ENCODE measurements around the gene POLR3H.

Gene POLR3H

GRCh38 chr22:41499624-41500280, 44.5 kb downstream of the POLR3H start:
- peaks cover 90% of the 10 kb centered on the region for H3K79me2 ChIP-seq (ENCODE audit: low read length)
- no peaks in the 10 kb centered on the region for H3K9me3 ChIP-seq (replicated peaks; ENCODE audit: insufficient read depth, low read length)
- peaks cover 4% of the 10 kb centered on the region; the same call in 1 of the 2 replicates for H4K20me1 ChIP-seq (ENCODE audit: insufficient read depth, low read length)
- no peak overlapping the region for H3K4me2 ChIP-seq (ENCODE audit: low read depth, low read length)
- H3K9ac ChIP-seq (ENCODE audit: low read length) = no peak overlapping the region
- no peak overlapping the region for H3K27ac ChIP-seq (ENCODE audit: low read length)
- H3F3A ChIP-seq (ENCODE audit: insufficient read depth, low read length) = no peaks in the 10 kb centered on the region; the same call in 1 of the 2 replicates
- H2AFZ ChIP-seq (ENCODE audit: low read length) = no peak overlapping the region
- H3K36me3 ChIP-seq (replicated peaks; ENCODE audit: insufficient read depth, low read length) = peaks cover 2% of the 10 kb centered on the region
- H3K4me1 ChIP-seq (ENCODE audit: low read length) = no peaks in the 10 kb centered on the region
- no peak overlapping the region for H3K4me3 ChIP-seq (ENCODE audit: low read length)
- TF ChIP-seq, protein P1, sequence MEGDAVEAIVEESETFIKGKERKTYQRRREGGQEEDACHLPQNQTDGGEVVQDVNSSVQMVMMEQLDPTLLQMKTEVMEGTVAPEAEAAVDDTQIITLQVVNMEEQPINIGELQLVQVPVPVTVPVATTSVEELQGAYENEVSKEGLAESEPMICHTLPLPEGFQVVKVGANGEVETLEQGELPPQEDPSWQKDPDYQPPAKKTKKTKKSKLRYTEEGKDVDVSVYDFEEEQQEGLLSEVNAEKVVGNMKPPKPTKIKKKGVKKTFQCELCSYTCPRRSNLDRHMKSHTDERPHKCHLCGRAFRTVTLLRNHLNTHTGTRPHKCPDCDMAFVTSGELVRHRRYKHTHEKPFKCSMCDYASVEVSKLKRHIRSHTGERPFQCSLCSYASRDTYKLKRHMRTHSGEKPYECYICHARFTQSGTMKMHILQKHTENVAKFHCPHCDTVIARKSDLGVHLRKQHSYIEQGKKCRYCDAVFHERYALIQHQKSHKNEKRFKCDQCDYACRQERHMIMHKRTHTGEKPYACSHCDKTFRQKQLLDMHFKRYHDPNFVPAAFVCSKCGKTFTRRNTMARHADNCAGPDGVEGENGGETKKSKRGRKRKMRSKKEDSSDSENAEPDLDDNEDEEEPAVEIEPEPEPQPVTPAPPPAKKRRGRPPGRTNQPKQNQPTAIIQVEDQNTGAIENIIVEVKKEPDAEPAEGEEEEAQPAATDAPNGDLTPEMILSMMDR (IDR thresholded peaks at IDR 0.05; ENCODE audit: low read length) = no peak
- TF ChIP-seq EZH2 (optimal IDR thresholded peaks at IDR 0.05; ENCODE audit: low read depth, low read length) (no peak), EZH2phosphoT487 (IDR thresholded peaks at IDR 0.05; ENCODE audit: low read length) (no peak)
- H3K9me2 ChIP-seq (replicated peaks; ENCODE audit: insufficient read depth, low read length) = no peaks in the 10 kb centered on the region
- no peak for DNase-seq
- no peaks in the 10 kb centered on the region for H3K27me3 ChIP-seq (replicated peaks; ENCODE audit: insufficient read depth, low read length)

DNA sequence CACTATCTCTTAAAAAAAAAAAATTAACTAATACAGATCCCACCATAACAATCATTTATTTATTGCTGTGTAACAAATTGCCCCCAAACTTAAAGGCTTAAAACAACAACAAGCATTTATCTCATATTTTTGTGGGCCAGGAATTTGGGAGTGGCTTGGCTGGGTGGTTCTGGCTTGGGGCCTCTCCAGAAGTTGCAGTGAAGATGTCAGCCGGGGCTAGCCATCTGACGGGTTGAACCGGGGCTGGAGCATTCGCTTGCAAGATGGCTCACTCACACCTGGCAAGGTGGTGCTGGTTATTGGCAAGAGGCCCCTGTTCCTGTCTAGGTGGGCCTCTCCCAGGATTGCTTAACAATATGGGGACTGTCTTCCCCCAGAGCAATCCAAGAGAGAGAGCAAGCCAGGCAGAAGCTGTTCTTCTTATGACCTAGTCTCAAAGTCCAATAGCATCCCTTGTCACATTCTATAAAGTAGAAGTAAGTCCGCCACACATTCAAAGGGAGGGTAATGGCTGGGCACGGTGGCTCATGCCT, 45.9 kb downstream of the POLR3H start:
- no peak for TF ChIP-seq EZH2 (optimal IDR thresholded peaks at IDR 0.05; ENCODE audit: low read depth, low read length)
- TF ChIP-seq, protein P1 (IDR thresholded peaks at IDR 0.05; ENCODE audit: low read length) = no peak
- no peak for TF ChIP-seq EZH2phosphoT487 (IDR thresholded peaks at IDR 0.05; ENCODE audit: low read length)
- DNase-seq = no peak
- Histone ChIP-seq H3K9me2 (replicated peaks; ENCODE audit: insufficient read depth, low read length) (no peaks in the 10 kb centered on the region), H2AFZ (ENCODE audit: low read length) (no peak overlapping the region), H3K4me1 (ENCODE audit: low read length) (no peaks in the 10 kb centered on the region), H3K27ac (ENCODE audit: low read length) (no peak overlapping the region), H3K27me3 (replicated peaks; ENCODE audit: insufficient read depth, low read length) (no peaks in the 10 kb centered on the region), H3K4me3 (ENCODE audit: low read length) (no peak overlapping the region), H3K79me2 (ENCODE audit: low read length) (peaks cover 90% of the 10 kb centered on the region), H3K9ac (ENCODE audit: low read length) (no peak overlapping the region), H3F3A (ENCODE audit: insufficient read depth, low read length) (no peaks in the 10 kb centered on the region; the same call in 1 of the 2 replicates), H3K36me3 (replicated peaks; ENCODE audit: insufficient read depth, low read length) (peaks cover 2% of the 10 kb centered on the region), H3K4me2 (ENCODE audit: low read depth, low read length) (no peak overlapping the region), H4K20me1 (ENCODE audit: insufficient read depth, low read length) (peaks cover 11% of the 10 kb centered on the region), H3K9me3 (replicated peaks; ENCODE audit: insufficient read depth, low read length) (no peaks in the 10 kb centered on the region)

DNA sequence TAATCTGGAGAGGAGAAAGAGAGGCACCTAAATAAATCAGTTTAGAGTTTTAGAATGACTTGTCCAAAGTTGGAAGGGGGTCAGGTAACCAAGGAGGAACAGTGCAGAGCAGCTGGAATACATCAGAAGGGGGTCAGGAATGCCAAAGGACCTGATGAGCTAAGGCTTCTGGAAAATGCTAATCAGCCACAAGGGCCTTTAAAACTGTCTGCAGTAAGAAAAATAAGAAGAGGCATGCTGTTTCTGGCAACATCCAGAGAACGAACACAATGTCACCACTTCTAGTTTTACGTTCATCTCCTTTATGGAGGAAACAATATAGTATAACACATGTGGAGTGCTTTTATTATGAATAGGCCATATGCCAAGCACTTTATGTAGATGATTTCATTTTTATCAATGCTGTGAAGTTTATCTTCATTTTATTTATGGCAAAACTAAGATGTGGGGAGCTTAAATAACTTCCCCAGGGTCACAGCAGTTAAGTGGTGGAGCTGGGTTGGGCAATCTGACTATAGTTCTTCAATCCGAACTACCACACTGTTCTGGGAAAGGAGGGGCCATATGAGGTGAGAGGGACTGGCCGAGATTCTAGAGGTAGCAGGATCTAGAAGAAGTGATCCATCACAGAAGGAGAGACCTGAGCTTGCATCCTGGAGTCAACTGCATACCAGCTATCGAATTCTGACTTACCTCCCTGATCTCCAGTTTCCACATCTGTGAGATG, 52.7 kb downstream of the POLR3H start:
- H2AFZ ChIP-seq (ENCODE audit: low read length) = no peak overlapping the region
- no peaks in the 10 kb centered on the region for H3F3A ChIP-seq (ENCODE audit: insufficient read depth, low read length)
- peaks cover 99% of the 10 kb centered on the region for H3K79me2 ChIP-seq (ENCODE audit: low read length)
- no peak overlapping the region for H3K9ac ChIP-seq (ENCODE audit: low read length)
- H3K27me3 ChIP-seq (replicated peaks; ENCODE audit: insufficient read depth, low read length) = no peaks in the 10 kb centered on the region
- H3K36me3 ChIP-seq (replicated peaks; ENCODE audit: insufficient read depth, low read length) = no peaks in the 10 kb centered on the region; the same call in 1 of the 2 replicates
- no peak for DNase-seq
- no peak for TF ChIP-seq EZH2phosphoT487 (IDR thresholded peaks at IDR 0.05; ENCODE audit: low read length)
- no peak for TF ChIP-seq EZH2 (optimal IDR thresholded peaks at IDR 0.05; ENCODE audit: low read depth, low read length)
- TF ChIP-seq, protein P1 (IDR thresholded peaks at IDR 0.05; ENCODE audit: low read length) = no peak
- H3K27ac ChIP-seq (ENCODE audit: low read length) = no peak overlapping the region
- H3K4me2 ChIP-seq (ENCODE audit: low read depth, low read length) = no peak overlapping the region
- H4K20me1 ChIP-seq (ENCODE audit: insufficient read depth, low read length) = peaks cover 31% of the 10 kb centered on the region
- no peaks in the 10 kb centered on the region for H3K4me1 ChIP-seq (ENCODE audit: low read length)
- no peaks in the 10 kb centered on the region for H3K9me2 ChIP-seq (replicated peaks; ENCODE audit: insufficient read depth, low read length)
- H3K4me3 ChIP-seq (ENCODE audit: low read length) = no peak overlapping the region
- no peaks in the 10 kb centered on the region for H3K9me3 ChIP-seq (replicated peaks; ENCODE audit: insufficient read depth, low read length)
